Neuronal stem cell (in vitro differentiated cells): ENCODE measurements around the gene ALG3.

Experiments
- DNase-seq: peaks from one replicate; pipeline ENCODE4 v3.0.0-alpha.2; 2013; ENCODE audit warnings: low spot score
- H2AFZ ChIP-seq: one replicate; pipeline ENCODE4 v1.6.1; 2013; ENCODE audit warnings: mild to moderate bottlenecking, low read length, inconsistent platforms
- H2AK5ac ChIP-seq: 2 replicates; pipeline ENCODE4 v1.6.1; 2013; ENCODE audit warnings: low read depth, mild to moderate bottlenecking, inconsistent platforms, low read length, moderate library complexity, mixed read lengths
- H2BK120ac ChIP-seq: 2 replicates; pipeline ENCODE4 v1.6.1; 2013; ENCODE audit warnings: low read depth, mild to moderate bottlenecking, inconsistent platforms, low read length, moderate library complexity, mixed read lengths
- H2BK12ac ChIP-seq: one replicate; pipeline ENCODE4 v1.6.1; 2013; ENCODE audit warnings: low read length, inconsistent platforms
- H2BK15ac ChIP-seq: 2 replicates; pipeline ENCODE4 v1.6.1; 2013; ENCODE audit warnings: mild to moderate bottlenecking, low read length, inconsistent platforms, mixed read lengths
- H2BK5ac ChIP-seq: one replicate; pipeline ENCODE4 v1.6.1; 2013; ENCODE audit warnings: inconsistent platforms, mild to moderate bottlenecking, low read length, moderate library complexity
- H3K14ac ChIP-seq: one replicate; pipeline ENCODE4 v1.6.1; 2013; ENCODE audit warnings: low read length, inconsistent platforms
- H3K18ac ChIP-seq: 2 replicates; pipeline ENCODE4 v1.6.1; 2013; ENCODE audit warnings: low read length, inconsistent platforms
- H3K23ac ChIP-seq: 2 replicates; pipeline ENCODE4 v1.6.1; 2013; ENCODE audit warnings: low read depth, mild to moderate bottlenecking, mixed read lengths, low read length, inconsistent platforms; ENCODE audit not compliant: poor library complexity
- H3K27ac ChIP-seq: replicated peaks from 3 replicates; pipeline ENCODE4 v1.5.1; 2013; ENCODE audit warnings: low read length, inconsistent platforms
- H3K27me3 ChIP-seq, 3 experiments: 2 replicates each; pipeline ENCODE4 v1.6.1; 2013; ENCODE audit warnings: low read length in 3 of 3, mild to moderate bottlenecking in 2 of 3, inconsistent platforms in 1 of 3, low read depth in 1 of 3, mixed read lengths in 1 of 3, moderate library complexity in 1 of 3; ENCODE audit not compliant: control insufficient read depth in 3 of 3, insufficient read depth in 3 of 3
- H3K36me3 ChIP-seq, 2 donors: replicated peaks in 1 of 2; 2 replicates each; pipeline ENCODE4 v1.6.1; 2013; ENCODE audit warnings: low read length in 2 of 2; ENCODE audit not compliant: control insufficient read depth in 2 of 2, insufficient read depth in 2 of 2
- H3K4ac ChIP-seq: 2 replicates; pipeline ENCODE4 v1.6.1; 2013; ENCODE audit warnings: inconsistent platforms, mild to moderate bottlenecking, low read length, moderate library complexity
- H3K4me1 ChIP-seq, 2 donors: 1 replicate in 1 of 2; 2 replicates in 1 of 2; pipeline ENCODE4 v1.6.1; 2013; ENCODE audit warnings: low read length in 2 of 2, low read depth in 1 of 2; ENCODE audit not compliant: control insufficient read depth in 2 of 2, insufficient read depth in 1 of 2
- H3K4me2 ChIP-seq: one replicate; pipeline ENCODE4 v1.6.1; 2013; ENCODE audit warnings: mild to moderate bottlenecking, low read length, inconsistent platforms; ENCODE audit not compliant: insufficient read depth, poor library complexity, severe bottlenecking
- H3K4me3 ChIP-seq, 2 donors: 2 replicates each; pipeline ENCODE4 v1.5.1; 2013; ENCODE audit warnings: low read length in 2 of 2, mild to moderate bottlenecking in 2 of 2, inconsistent platforms in 1 of 2, moderate library complexity in 1 of 2
- H3K79me1 ChIP-seq: one replicate; pipeline ENCODE4 v1.6.1; 2013; ENCODE audit warnings: low read depth, mild to moderate bottlenecking, inconsistent platforms, low read length, moderate library complexity
- H3K9ac ChIP-seq: one replicate; pipeline ENCODE4 v1.6.1; 2013; ENCODE audit warnings: mild to moderate bottlenecking, low read depth, low read length, inconsistent platforms; ENCODE audit not compliant: poor library complexity
- H3K9me3 ChIP-seq, 2 donors: replicated peaks in 1 of 2; 2 replicates each; pipeline versions ENCODE3 to v1.6.1; 2013; ENCODE audit warnings: low read length in 2 of 2, mild to moderate bottlenecking in 2 of 2, inconsistent platforms in 1 of 2, low read depth in 1 of 2, mixed read lengths in 1 of 2, moderate library complexity in 1 of 2; ENCODE audit not compliant: control insufficient read depth in 2 of 2, insufficient read depth in 1 of 2
- H4K8ac ChIP-seq: one replicate; pipeline ENCODE4 v1.6.1; 2013; ENCODE audit warnings: low read depth, mild to moderate bottlenecking, inconsistent platforms, low read length, moderate library complexity
- H4K91ac ChIP-seq: one replicate; pipeline ENCODE4 v1.6.1; 2013; ENCODE audit warnings: low read length, low read depth, mild to moderate bottlenecking, inconsistent platforms; ENCODE audit not compliant: poor library complexity
- WGBS, 2 donors: extraction: QIAGEN DNeasy Blood & Tissue Kit; methylation state at CpG; one replicate each; pipeline ENCODE4 v1.1.7; 2013; ENCODE audit warnings: missing lambda C conversion rate in 2 of 2, mixed read lengths in 1 of 2; ENCODE audit not compliant: insufficient read length in 2 of 2, insufficient replicate concordance in 1 of 2; ENCODE audit errors: extremely low coverage in 2 of 2; 5-methylcytosine and 5-hydroxymethylcytosine counted together

Gene ALG3

GRCh38 chr3:184257083-184257915, 8.5 kb upstream of the ALG3 start:
- no peak overlapping the region for H3K4ac ChIP-seq
- H3K36me3 ChIP-seq = no peaks in the 10 kb centered on the region
- H3K9me3 ChIP-seq = no peaks in the 10 kb centered on the region
- no peak overlapping the region for H3K14ac ChIP-seq
- no peak for DNase-seq
- H3K79me1 ChIP-seq = peaks cover 4% of the 10 kb centered on the region
- no peak overlapping the region for H3K23ac ChIP-seq
- no peak overlapping the region for H3K18ac ChIP-seq
- no peak overlapping the region for H3K4me2 ChIP-seq
- H3K4me1 ChIP-seq = peaks cover 3 to 7% of the 10 kb centered on the region in 2 donors
- H4K91ac ChIP-seq = no peak overlapping the region
- no peak overlapping the region for H3K27ac ChIP-seq
- WGBS, 2 donors = no CpG with 5 or more reads among the region's 23 CpGs
- no peak overlapping the region for H2BK5ac ChIP-seq
- H2BK12ac ChIP-seq = no peak overlapping the region
- H3K4me3 ChIP-seq = no peak overlapping the region
- H2BK15ac ChIP-seq = peak overlapping the region; percentile 12
- H2AK5ac ChIP-seq = no peak overlapping the region
- H2AFZ ChIP-seq = no peak overlapping the region
- H4K8ac ChIP-seq = no peak overlapping the region
- H3K9ac ChIP-seq = peak overlapping the region; percentile 70
- H3K27me3 ChIP-seq = peaks cover 18 to 34% (median 22%) of the 10 kb centered on the region in 3 experiments
- no peak overlapping the region for H2BK120ac ChIP-seq

DNA sequence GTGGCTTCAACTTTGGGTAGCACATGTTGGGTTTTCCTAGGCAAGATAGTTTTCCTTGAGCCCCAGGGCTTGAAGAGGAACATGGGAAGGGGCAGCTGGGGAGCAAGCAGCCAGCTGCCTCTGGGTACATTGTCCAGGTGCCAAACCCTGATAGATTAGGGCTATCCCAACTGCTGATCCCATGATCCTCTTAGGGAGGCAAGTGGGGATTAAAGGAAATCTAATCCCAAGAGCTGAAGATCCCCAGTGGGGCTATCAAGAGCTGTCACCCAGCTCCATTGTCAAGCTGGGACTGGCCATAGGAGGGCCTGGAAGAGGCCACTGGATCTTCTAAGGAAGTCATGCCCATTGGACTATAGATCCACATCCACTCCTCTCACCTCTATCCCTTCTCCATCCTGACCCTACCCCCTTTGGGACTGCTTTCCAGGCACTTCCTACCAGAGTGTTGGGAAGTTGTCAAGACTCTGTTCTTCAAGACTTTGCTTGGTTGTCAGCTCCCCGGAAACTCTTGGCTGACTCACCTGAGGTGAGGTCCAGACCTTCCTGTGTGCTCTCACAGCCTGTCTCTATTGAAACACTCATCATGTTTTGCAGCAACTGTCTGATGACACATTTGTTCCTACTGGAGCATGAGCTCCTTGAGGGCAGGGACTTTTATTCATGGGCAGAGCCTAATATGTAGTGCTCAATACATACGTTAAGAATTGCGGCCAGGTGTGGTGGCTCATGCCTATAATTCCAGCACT, 6.7 kb upstream of the ALG3 start:
- Histone ChIP-seq H2BK12ac (no peak overlapping the region), H3K18ac (no peak overlapping the region), H3K4me2 (no peak overlapping the region), H3K14ac (no peak overlapping the region), H3K4ac (no peak overlapping the region), H3K9ac (no peak overlapping the region), H2BK5ac (no peak overlapping the region), H2BK120ac (no peak overlapping the region), H4K8ac (no peak overlapping the region), H2BK15ac (no peak overlapping the region), H3K23ac (no peak overlapping the region), H3K9me3 (no peaks in the 10 kb centered on the region), H2AK5ac (no peak overlapping the region), H2AFZ (no peak overlapping the region), H3K79me1 (peaks cover 2% of the 10 kb centered on the region), H3K27me3 (peaks cover 11 to 20% (median 12%) of the 10 kb centered on the region in 3 experiments), H3K36me3 (no peaks in the 10 kb centered on the region), H4K91ac (no peak overlapping the region), H3K27ac (no peak overlapping the region), H3K4me1 (peaks cover 2 to 3% of the 10 kb centered on the region in 2 donors), H3K4me3 (no peak overlapping the region)
- no peak for DNase-seq
- no CpG with 5 or more reads among the region's 3 CpGs for WGBS, 2 donors

DNA sequence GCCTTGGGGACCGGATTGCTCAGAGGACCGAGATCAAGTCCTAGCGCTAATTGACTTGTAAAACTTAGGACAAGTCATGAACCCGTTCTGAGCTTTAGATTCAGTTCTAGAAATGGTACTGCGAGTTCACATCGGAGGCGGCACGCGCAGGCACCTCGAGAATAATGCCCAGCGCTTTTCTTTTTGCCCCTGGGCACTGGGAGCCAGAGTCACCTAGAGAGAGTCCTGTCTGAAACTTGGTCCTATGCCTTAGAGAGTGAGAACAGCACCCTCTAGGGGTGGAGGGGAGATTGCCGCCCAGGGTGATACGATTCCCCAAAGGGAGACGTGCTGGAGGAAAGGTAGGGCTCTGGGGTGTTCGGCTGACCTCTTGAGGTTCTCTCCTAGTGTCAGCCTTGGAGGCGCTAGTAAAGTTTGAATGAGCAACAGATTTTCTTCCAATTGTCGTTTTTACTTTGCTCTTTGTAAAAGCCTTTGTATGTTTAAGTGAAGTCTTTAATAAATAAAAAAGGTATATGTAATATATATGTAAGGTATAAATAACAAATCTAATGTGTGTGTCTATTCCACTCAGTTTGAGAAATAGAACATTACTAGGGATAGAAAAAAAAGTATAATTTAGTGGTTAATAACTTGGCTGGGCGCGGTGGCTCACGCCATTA, 1.5 kb upstream of the ALG3 start:
- no peak overlapping the region for H3K23ac ChIP-seq
- no peak overlapping the region for H3K14ac ChIP-seq
- no peak overlapping the region for H2AK5ac ChIP-seq
- no peaks in the 10 kb centered on the region for H3K27me3 ChIP-seq
- no peak overlapping the region for H2BK5ac ChIP-seq
- H4K8ac ChIP-seq = no peak overlapping the region
- peak; percentile 90 for DNase-seq
- no peak overlapping the region for H2BK120ac ChIP-seq
- H3K4me3 ChIP-seq = peak overlapping the region; percentile 82 to 87
- no peak overlapping the region for H2BK15ac ChIP-seq
- H3K36me3 ChIP-seq = peaks cover 4 to 5% of the 10 kb centered on the region in 2 donors
- WGBS, 2 donors = no CpG with 5 or more reads among the region's 20 CpGs
- H4K91ac ChIP-seq = no peak overlapping the region
- H3K79me1 ChIP-seq = no peaks in the 10 kb centered on the region
- H3K4ac ChIP-seq = no peak overlapping the region
- peak overlapping the region; percentile 95 for H2AFZ ChIP-seq
- no peak overlapping the region for H3K9ac ChIP-seq
- H3K4me1 ChIP-seq = peaks cover 0 to 5% of the 10 kb centered on the region in 2 donors
- H3K18ac ChIP-seq = no peak overlapping the region
- H3K4me2 ChIP-seq = peak overlapping the region; percentile 99
- no peak overlapping the region for H3K27ac ChIP-seq
- peaks cover 0 to 1% of the 10 kb centered on the region in 2 donors for H3K9me3 ChIP-seq
- H2BK12ac ChIP-seq = no peak overlapping the region
